Adrenal gland (tissue), 5 donors: ENCODE results near the gene KLF15.

Experiments used
- POLR2A ChIP-seq, 2 donors: fragments of 450-650 bp; IDR thresholded peaks; one replicate each; pipeline ENCODE4 v1.6.1; 2017; ENCODE audit warnings: antibody characterized with exemption in 2 of 2, mild to moderate bottlenecking in 2 of 2, moderate library complexity in 1 of 2
- TF ChIP-seq, protein P1 (sequence below), 6 experiments: fragments of 450-650 bp in 4 of 6; fragments of 200-600 bp in 2 of 6; sonication (generic) in 1 of 6; IDR thresholded peaks; 1 replicate in 5 of 6; 2 replicates in 1 of 6; pipeline versions ENCODE4 v1.5.1 to v1.8.0; 2016 to 2021; ENCODE audit warnings: antibody characterized with exemption in 6 of 6, mild to moderate bottlenecking in 2 of 6, moderate library complexity in 1 of 6
- donor health status: DM: no; HTN: no; CAD: no.

DNA sequence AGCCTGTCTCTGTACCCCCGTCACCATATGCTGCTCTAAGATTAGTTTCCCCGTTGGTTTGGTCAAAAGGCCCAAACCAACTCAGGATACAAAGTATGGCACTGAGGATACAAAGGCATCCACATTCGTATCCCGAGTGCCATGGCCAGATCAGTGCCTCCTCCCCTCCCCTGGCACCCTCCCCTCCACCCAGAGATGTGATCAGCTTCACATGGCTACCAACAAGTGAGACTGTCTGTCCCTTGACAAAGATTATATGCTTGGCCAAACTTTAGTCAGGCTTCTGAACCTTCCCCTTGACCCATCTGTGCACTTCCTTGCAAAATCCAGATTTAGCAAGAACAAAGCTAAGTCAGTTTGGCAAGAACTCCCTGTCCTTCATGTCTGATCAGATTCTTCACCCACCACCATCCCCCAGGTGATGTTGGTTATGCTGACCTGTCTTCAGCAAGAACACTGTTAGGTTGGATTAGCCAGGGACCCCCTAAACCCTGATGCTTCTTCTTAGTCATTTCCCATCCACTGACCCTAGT, 61.7 kb downstream of the KLF15 start:
- no peak for TF ChIP-seq POLR2A (IDR thresholded peaks at IDR 0.05)
- TF ChIP-seq, protein P1, sequence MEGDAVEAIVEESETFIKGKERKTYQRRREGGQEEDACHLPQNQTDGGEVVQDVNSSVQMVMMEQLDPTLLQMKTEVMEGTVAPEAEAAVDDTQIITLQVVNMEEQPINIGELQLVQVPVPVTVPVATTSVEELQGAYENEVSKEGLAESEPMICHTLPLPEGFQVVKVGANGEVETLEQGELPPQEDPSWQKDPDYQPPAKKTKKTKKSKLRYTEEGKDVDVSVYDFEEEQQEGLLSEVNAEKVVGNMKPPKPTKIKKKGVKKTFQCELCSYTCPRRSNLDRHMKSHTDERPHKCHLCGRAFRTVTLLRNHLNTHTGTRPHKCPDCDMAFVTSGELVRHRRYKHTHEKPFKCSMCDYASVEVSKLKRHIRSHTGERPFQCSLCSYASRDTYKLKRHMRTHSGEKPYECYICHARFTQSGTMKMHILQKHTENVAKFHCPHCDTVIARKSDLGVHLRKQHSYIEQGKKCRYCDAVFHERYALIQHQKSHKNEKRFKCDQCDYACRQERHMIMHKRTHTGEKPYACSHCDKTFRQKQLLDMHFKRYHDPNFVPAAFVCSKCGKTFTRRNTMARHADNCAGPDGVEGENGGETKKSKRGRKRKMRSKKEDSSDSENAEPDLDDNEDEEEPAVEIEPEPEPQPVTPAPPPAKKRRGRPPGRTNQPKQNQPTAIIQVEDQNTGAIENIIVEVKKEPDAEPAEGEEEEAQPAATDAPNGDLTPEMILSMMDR (IDR thresholded peaks at IDR 0.05): no peak
